Breast epithelium (tissue), 3 donors: ENCODE data around the gene PIEZO1.

Experiments used
- POLR2A ChIP-seq: fragments of 450-650 bp; IDR thresholded peaks from one replicate; pipeline ENCODE4 v1.6.1; 2016; ENCODE audit warnings: antibody characterized with exemption, mild to moderate bottlenecking, moderate library complexity
- TF ChIP-seq, protein P1 (sequence below), 3 donors: fragments of 450-650 bp; IDR thresholded peaks; one replicate each; pipeline ENCODE4 v1.5.1; 2016 to 2017; ENCODE audit warnings: antibody characterized with exemption in 3 of 3, mild to moderate bottlenecking in 3 of 3, moderate library complexity in 3 of 3

- TF ChIP-seq, protein P1, sequence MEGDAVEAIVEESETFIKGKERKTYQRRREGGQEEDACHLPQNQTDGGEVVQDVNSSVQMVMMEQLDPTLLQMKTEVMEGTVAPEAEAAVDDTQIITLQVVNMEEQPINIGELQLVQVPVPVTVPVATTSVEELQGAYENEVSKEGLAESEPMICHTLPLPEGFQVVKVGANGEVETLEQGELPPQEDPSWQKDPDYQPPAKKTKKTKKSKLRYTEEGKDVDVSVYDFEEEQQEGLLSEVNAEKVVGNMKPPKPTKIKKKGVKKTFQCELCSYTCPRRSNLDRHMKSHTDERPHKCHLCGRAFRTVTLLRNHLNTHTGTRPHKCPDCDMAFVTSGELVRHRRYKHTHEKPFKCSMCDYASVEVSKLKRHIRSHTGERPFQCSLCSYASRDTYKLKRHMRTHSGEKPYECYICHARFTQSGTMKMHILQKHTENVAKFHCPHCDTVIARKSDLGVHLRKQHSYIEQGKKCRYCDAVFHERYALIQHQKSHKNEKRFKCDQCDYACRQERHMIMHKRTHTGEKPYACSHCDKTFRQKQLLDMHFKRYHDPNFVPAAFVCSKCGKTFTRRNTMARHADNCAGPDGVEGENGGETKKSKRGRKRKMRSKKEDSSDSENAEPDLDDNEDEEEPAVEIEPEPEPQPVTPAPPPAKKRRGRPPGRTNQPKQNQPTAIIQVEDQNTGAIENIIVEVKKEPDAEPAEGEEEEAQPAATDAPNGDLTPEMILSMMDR (IDR thresholded peaks at IDR 0.05): no peak
- no peak for TF ChIP-seq POLR2A
Observed at GRCh38 chr16:88805887-88806393, 20.9 kb upstream of the PIEZO1 start.
